Ovary (tissue), 3 donors: Measurements from ENCODE around the gene HTR6.

ENCODE experiments used
- EP300 ChIP-seq: sonication (generic); formaldehyde crosslinking; IDR thresholded peaks from one replicate; pipeline ENCODE4 v1.6.1; 2017; ENCODE audit warnings: antibody characterized with exemption
- POLR2A ChIP-seq: fragments of 450-650 bp; IDR thresholded peaks from one replicate; pipeline ENCODE4 v1.6.1; 2017; ENCODE audit warnings: antibody characterized with exemption, mild to moderate bottlenecking, moderate library complexity
- TF ChIP-seq, protein P1 (sequence below), 3 donors: fragments of 450-650 bp in 2 of 3; fragments of 200-600 bp in 1 of 3; IDR thresholded peaks; one replicate each; pipeline versions ENCODE4 v1.5.1 to v1.8.0; 2016 to 2022; ENCODE audit warnings: antibody characterized with exemption in 3 of 3, mild to moderate bottlenecking in 1 of 3
- donor health status: DM: no; HTN: no; CAD: no.

DNA sequence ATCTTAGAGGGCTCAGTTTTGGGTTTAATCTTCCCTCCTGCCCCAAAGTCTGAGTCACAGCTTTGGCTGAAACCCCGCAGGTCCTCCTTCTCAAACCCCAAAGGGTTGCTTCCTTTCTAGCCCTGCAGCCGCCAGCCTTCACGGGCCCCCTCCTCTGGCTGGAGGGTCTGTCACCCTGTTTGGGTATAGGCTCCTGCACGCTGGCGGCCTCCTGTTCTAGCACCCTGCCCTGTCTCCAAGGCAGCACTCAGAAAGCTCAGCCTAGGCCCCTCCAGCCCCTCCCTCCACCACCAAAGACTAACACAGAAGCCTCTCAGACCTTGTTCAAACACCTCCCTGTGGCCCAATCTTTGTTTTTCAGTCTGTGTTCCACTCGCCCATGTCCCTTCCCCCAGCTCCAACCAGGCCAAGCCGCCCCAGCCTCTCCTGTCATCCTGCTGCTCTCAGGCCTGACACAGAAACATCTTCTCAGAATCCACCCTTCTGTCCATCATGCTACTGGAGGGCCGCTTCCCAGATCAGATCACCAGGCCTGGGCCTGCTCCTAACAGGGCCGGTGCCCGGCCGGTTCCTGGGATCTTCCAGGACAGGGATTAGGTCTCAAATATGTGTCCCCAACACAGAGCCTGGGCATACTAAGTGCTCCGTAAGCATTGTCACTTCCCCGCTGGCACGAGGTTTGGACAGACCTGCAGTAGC is 35.6 kb downstream of the HTR6 start:
- TF ChIP-seq POLR2A: no peak
- TF ChIP-seq, protein P1, sequence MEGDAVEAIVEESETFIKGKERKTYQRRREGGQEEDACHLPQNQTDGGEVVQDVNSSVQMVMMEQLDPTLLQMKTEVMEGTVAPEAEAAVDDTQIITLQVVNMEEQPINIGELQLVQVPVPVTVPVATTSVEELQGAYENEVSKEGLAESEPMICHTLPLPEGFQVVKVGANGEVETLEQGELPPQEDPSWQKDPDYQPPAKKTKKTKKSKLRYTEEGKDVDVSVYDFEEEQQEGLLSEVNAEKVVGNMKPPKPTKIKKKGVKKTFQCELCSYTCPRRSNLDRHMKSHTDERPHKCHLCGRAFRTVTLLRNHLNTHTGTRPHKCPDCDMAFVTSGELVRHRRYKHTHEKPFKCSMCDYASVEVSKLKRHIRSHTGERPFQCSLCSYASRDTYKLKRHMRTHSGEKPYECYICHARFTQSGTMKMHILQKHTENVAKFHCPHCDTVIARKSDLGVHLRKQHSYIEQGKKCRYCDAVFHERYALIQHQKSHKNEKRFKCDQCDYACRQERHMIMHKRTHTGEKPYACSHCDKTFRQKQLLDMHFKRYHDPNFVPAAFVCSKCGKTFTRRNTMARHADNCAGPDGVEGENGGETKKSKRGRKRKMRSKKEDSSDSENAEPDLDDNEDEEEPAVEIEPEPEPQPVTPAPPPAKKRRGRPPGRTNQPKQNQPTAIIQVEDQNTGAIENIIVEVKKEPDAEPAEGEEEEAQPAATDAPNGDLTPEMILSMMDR (IDR thresholded peaks at IDR 0.05): no peak
- TF ChIP-seq EP300: no peak
